HepG2 (cell line): Measurements from ENCODE around the gene EGLN2.

Experiments used
- BHLHE40 ChIP-seq: IDR thresholded peaks from 2 replicates; pipeline ENCODE4 v1.6.1; 2011; ENCODE audit warnings: low read length, improper control_type of control experiment
- BRCA1 ChIP-seq: sonication (generic); formaldehyde crosslinking; IDR thresholded peaks from 2 replicates; pipeline ENCODE4 v1.4.0; 2020; ENCODE audit warnings: missing genetic modification reagents
- CEBPB ChIP-seq: IDR thresholded peaks from 2 replicates; pipeline ENCODE4 v1.6.1; 2011; ENCODE audit warnings: low read depth, low read length, improper control_type of control experiment, borderline replicate concordance
- MXI1 ChIP-seq: IDR thresholded peaks from 3 replicates; pipeline ENCODE4 v1.6.1; 2012; ENCODE audit warnings: low read depth, low read length, inconsistent platforms, borderline replicate concordance
- RAD51 ChIP-seq: fragments of 450-650 bp; IDR thresholded peaks from 2 replicates; pipeline ENCODE4 v1.6.1; 2016; ENCODE audit warnings: borderline replicate concordance
- STAT5B ChIP-seq: sonication (generic); formaldehyde crosslinking; IDR thresholded peaks from 2 replicates; pipeline ENCODE4 v1.4.0; 2020; ENCODE audit warnings: missing genetic modification reagents
- TCF7 ChIP-seq: sonication (generic); IDR thresholded peaks from 2 replicates; pipeline ENCODE4 v1.6.1; 2016; ENCODE audit warnings: antibody characterized with exemption, low read depth
- ZFP36 ChIP-seq: fragments of 150-350 bp; IDR thresholded peaks from 2 replicates; pipeline ENCODE4 v1.6.1; 2018; ENCODE audit warnings: borderline replicate concordance, low read length, low read depth; ENCODE audit not compliant: partially characterized antibody
- ZNF652 ChIP-seq: IDR thresholded peaks from 2 replicates; pipeline ENCODE4 v1.6.1; 2016; ENCODE audit warnings: low read depth, borderline replicate concordance
- ZSCAN21 ChIP-seq: sonication (generic); formaldehyde crosslinking; IDR thresholded peaks from 2 replicates; pipeline ENCODE4 v1.8.0; 2022; ENCODE audit warnings: mild to moderate bottlenecking, missing genetic modification reagents, moderate library complexity, borderline replicate concordance
- TF ChIP-seq, protein P1 (sequence below), 2 experiments: sonication (generic) in 1 of 2; formaldehyde crosslinking in 1 of 2; IDR thresholded peaks; 2 replicates each; pipeline versions ENCODE4 v1.5.1 to v1.6.1; 2011 to 2020; ENCODE audit warnings: borderline replicate concordance in 1 of 2, low read depth in 1 of 2, low read length in 1 of 2, mild to moderate bottlenecking in 1 of 2, missing genetic modification reagents in 1 of 2, moderate library complexity in 1 of 2
- TF ChIP-seq, protein P2 (sequence below): sonication (generic); formaldehyde crosslinking; IDR thresholded peaks from 2 replicates; pipeline ENCODE4 v1.5.0; 2020; ENCODE audit warnings: mild to moderate bottlenecking, missing genetic modification reagents, moderate library complexity
- TF ChIP-seq, protein P3 (sequence below): sonication (generic); formaldehyde crosslinking; IDR thresholded peaks from 2 replicates; pipeline ENCODE4 v1.8.0; 2022; ENCODE audit warnings: mild to moderate bottlenecking, missing genetic modification reagents

GRCh38 chr19:40785526-40785925, 13.5 kb upstream of the EGLN2 start:
- TF ChIP-seq TCF7 (no peak), RAD51 (no peak), ZNF652 (CRISPR knock-in tag) (no peak), ZSCAN21 (CRISPR knock-in tag) (no peak), BHLHE40 (no peak), STAT5B (CRISPR knock-in tag) (no peak), ZFP36 (no peak), MXI1 (no peak), BRCA1 (CRISPR knock-in tag) (no peak), CEBPB (no peak)
- TF ChIP-seq, protein P1, sequence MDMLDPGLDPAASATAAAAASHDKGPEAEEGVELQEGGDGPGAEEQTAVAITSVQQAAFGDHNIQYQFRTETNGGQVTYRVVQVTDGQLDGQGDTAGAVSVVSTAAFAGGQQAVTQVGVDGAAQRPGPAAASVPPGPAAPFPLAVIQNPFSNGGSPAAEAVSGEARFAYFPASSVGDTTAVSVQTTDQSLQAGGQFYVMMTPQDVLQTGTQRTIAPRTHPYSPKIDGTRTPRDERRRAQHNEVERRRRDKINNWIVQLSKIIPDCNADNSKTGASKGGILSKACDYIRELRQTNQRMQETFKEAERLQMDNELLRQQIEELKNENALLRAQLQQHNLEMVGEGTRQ (IDR thresholded peaks at IDR 0.05; ENCODE audit: low read depth, low read length), result no peak
- TF ChIP-seq, protein P1 (CRISPR knock-in tag; IDR thresholded peaks at IDR 0.05; ENCODE audit: borderline replicate concordance), result no peak
- TF ChIP-seq, protein P2, sequence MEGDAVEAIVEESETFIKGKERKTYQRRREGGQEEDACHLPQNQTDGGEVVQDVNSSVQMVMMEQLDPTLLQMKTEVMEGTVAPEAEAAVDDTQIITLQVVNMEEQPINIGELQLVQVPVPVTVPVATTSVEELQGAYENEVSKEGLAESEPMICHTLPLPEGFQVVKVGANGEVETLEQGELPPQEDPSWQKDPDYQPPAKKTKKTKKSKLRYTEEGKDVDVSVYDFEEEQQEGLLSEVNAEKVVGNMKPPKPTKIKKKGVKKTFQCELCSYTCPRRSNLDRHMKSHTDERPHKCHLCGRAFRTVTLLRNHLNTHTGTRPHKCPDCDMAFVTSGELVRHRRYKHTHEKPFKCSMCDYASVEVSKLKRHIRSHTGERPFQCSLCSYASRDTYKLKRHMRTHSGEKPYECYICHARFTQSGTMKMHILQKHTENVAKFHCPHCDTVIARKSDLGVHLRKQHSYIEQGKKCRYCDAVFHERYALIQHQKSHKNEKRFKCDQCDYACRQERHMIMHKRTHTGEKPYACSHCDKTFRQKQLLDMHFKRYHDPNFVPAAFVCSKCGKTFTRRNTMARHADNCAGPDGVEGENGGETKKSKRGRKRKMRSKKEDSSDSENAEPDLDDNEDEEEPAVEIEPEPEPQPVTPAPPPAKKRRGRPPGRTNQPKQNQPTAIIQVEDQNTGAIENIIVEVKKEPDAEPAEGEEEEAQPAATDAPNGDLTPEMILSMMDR, result peak; percentile 44
- TF ChIP-seq, protein P3, sequence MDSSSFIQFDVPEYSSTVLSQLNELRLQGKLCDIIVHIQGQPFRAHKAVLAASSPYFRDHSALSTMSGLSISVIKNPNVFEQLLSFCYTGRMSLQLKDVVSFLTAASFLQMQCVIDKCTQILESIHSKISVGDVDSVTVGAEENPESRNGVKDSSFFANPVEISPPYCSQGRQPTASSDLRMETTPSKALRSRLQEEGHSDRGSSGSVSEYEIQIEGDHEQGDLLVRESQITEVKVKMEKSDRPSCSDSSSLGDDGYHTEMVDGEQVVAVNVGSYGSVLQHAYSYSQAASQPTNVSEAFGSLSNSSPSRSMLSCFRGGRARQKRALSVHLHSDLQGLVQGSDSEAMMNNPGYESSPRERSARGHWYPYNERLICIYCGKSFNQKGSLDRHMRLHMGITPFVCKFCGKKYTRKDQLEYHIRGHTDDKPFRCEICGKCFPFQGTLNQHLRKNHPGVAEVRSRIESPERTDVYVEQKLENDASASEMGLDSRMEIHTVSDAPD (CRISPR knock-in tag), result no peak
